Glutamatergic neuron (in vitro differentiated cells): ENCODE data around the gene MALT1. TPM values are rescaled to one million over a fixed set of nuclear protein-coding genes. Genes with fewer than 3 reads are reported as not detected.

Experiments
- DNase-seq: peaks from one replicate; pipeline ENCODE4 v3.0.0; 2022
- H3K27ac Mint-ChIP-seq: one replicate; pipeline ENCODE4 v1.8.0; 2020; ENCODE audit warnings: mild to moderate bottlenecking, mixed read lengths, inconsistent platforms; ENCODE audit not compliant: unreplicated experiment
- H3K27me3 Mint-ChIP-seq: one replicate; pipeline ENCODE4 v1.8.0; 2020; ENCODE audit warnings: mild to moderate bottlenecking, moderate library complexity, mixed read lengths, inconsistent platforms; ENCODE audit not compliant: unreplicated experiment
- H3K36me3 Mint-ChIP-seq: one replicate; pipeline ENCODE4 v1.8.0; 2020; ENCODE audit warnings: mild to moderate bottlenecking, mixed read lengths, inconsistent platforms; ENCODE audit not compliant: unreplicated experiment
- H3K4me1 Mint-ChIP-seq: one replicate; pipeline ENCODE4 v1.8.0; 2020; ENCODE audit warnings: mild to moderate bottlenecking, low read depth, mixed read lengths, inconsistent platforms; ENCODE audit not compliant: unreplicated experiment
- H3K4me3 Mint-ChIP-seq: one replicate; pipeline ENCODE4 v1.8.0; 2020; ENCODE audit warnings: mild to moderate bottlenecking, mixed read lengths, inconsistent platforms; ENCODE audit not compliant: unreplicated experiment
- H3K9me3 Mint-ChIP-seq: one replicate; pipeline ENCODE4 v1.8.0; 2020; ENCODE audit warnings: mild to moderate bottlenecking, moderate library complexity, mixed read lengths, inconsistent platforms; ENCODE audit not compliant: unreplicated experiment
- CTCF ChIP-seq: fragments of 200-600 bp; sonication (generic); IDR thresholded peaks from one replicate; pipeline ENCODE4 v1.5.0; 2021; ENCODE audit not compliant: partially characterized antibody, unreplicated experiment
- total RNA-seq: library from RNA; stranded (reverse); fragmentation: NEBNext Ultra II Directional; extraction: Animal tissue kit (Norgen Biotek cat#: 25700); gene quantifications from one replicate; pipeline ENCODE4 v1.2.1, GENCODE V29; 2021; ENCODE audit not compliant: unreplicated experiment

The MALT1 gene
- total RNA-seq, 1 donor from 2014 or later: 8.5 TPM

DNA sequence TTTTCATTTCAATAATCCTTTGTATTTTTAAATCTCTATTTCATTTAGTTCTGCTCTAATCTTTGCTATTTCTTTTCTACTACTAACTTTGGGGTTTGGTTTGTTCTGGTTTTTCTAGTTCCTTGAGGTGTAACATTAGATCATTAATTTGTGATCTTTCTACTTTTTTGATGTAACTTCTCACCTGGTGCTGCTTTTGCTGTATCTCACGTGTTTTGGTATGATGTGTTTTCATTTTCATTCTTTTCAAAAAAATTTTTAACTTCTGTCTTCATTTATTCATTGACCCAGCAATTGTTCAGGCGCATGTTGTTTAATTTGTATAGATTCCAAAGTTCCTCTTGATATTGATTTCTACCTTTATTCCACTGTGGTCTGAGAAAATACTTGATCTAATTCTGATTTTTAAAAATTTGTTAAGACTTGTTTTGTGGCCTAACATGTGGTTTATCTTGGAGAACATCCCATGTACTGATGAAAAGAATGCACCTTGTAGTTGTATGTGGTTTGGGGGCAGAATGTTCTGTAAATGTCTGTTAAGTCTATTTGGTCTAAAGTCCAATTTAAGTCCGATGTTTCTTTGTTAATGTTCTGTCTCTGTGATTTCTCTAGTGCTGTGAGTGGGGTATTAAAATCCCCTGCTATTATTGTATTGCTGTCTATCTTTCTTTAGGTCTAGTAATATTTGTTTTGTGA, 17.3 kb upstream of the MALT1 start:
- H3K9me3 Mint-ChIP-seq: no peaks in the 10 kb centered on the region
- H3K27ac Mint-ChIP-seq: no peak overlapping the region
- no peaks in the 10 kb centered on the region for H3K27me3 Mint-ChIP-seq
- no peaks in the 10 kb centered on the region for H3K4me1 Mint-ChIP-seq
- H3K36me3 Mint-ChIP-seq: no peaks in the 10 kb centered on the region
- no peak for TF ChIP-seq CTCF
- H3K4me3 Mint-ChIP-seq: no peak overlapping the region
- DNase-seq: no peak

- Mint-ChIP-seq H3K4me3 (no peak overlapping the region), H3K9me3 (no peaks in the 10 kb centered on the region), H3K4me1 (no peaks in the 10 kb centered on the region)
Measured at GRCh38 chr18:58654896-58655614, 16.2 kb upstream of the MALT1 start.

GRCh38 chr18:58657081-58657480, 14.2 kb upstream of the MALT1 start:
- no peak overlapping the region for H3K27ac Mint-ChIP-seq
- no peaks in the 10 kb centered on the region for H3K36me3 Mint-ChIP-seq
- H3K4me3 Mint-ChIP-seq: no peak overlapping the region
- peaks cover 2% of the 10 kb centered on the region for H3K4me1 Mint-ChIP-seq
- H3K9me3 Mint-ChIP-seq: no peaks in the 10 kb centered on the region
- DNase-seq: no peak
- no peaks in the 10 kb centered on the region for H3K27me3 Mint-ChIP-seq
- no peak for TF ChIP-seq CTCF

More at GRCh38 chr18:58654896-58655614, 16.2 kb upstream of the MALT1 start:
- no peak for TF ChIP-seq CTCF
- H3K36me3 Mint-ChIP-seq: no peaks in the 10 kb centered on the region
- no peak overlapping the region for H3K27ac Mint-ChIP-seq
- H3K27me3 Mint-ChIP-seq: no peaks in the 10 kb centered on the region
- no peak for DNase-seq

- no peak for TF ChIP-seq CTCF
- Mint-ChIP-seq H3K4me3 (no peak overlapping the region), H3K9me3 (no peaks in the 10 kb centered on the region), H3K4me1 (peaks cover 2% of the 10 kb centered on the region), H3K36me3 (no peaks in the 10 kb centered on the region), H3K27me3 (no peaks in the 10 kb centered on the region), H3K27ac (no peak overlapping the region)
- no peak for DNase-seq
Measured at GRCh38 chr18:58657494-58657893, 13.8 kb upstream of the MALT1 start.

DNA sequence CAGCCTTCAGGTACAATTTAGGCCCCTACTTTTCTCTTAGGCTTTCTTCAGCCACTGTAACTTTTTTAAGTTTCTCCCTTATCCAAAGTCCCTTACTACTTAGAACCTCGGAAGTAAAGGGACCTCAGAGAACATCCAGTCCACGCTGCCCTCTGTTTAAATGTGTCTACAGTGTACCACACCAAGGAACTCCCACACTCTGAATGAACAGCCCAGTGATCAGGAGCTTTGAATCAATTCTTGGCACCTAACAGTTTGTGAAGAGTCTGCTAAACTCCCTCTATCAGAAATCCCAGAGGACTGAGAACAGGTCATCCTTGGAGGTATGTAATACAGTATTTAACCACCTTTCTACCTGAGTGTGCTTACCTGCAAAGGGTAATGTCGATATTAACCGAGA, 11.6 kb upstream of the MALT1 start:
- no peak for TF ChIP-seq CTCF
- no peaks in the 10 kb centered on the region for H3K36me3 Mint-ChIP-seq
- no peak for DNase-seq
- H3K27me3 Mint-ChIP-seq: peaks cover 1% of the 10 kb centered on the region
- peaks cover 2% of the 10 kb centered on the region for H3K4me1 Mint-ChIP-seq
- no peaks in the 10 kb centered on the region for H3K9me3 Mint-ChIP-seq
- H3K27ac Mint-ChIP-seq: no peak overlapping the region
- no peak overlapping the region for H3K4me3 Mint-ChIP-seq
